ENCODE results near the gene SLC4A5.

GRCh38 chr2:74183878-74184277 is 159.3 kb downstream of the SLC4A5 start:
- TF ChIP-seq POLR2AphosphoS5 (IDR thresholded peaks at IDR 0.05) (no peak), CTCF (IDR thresholded peaks at IDR 0.05) (no peak)

Data from prostate gland (tissue), 2 donors.